Panc1 (cell line): Measurements from ENCODE around the gene RAI2.

Source experiments
- POLR2AphosphoS5 ChIP-seq: IDR thresholded peaks from 2 replicates; pipeline ENCODE4 v1.6.1; 2012; ENCODE audit warnings: mild to moderate bottlenecking, low read depth, low read length, moderate library complexity
- REST ChIP-seq, 2 experiments: IDR thresholded peaks; 2 replicates each; pipeline ENCODE4 v1.6.1; 2011 to 2012; ENCODE audit warnings: low read depth in 2 of 2, control low read depth in 1 of 2, low read length in 1 of 2, mild to moderate bottlenecking in 1 of 2, moderate library complexity in 1 of 2; ENCODE audit not compliant: insufficient read depth in 1 of 2
- TF ChIP-seq, protein P1 (sequence below): fragments of 450-650 bp; IDR thresholded peaks from 2 replicates; pipeline ENCODE4 v1.5.1; 2017; ENCODE audit warnings: mild to moderate bottlenecking

- TF ChIP-seq, protein P1, sequence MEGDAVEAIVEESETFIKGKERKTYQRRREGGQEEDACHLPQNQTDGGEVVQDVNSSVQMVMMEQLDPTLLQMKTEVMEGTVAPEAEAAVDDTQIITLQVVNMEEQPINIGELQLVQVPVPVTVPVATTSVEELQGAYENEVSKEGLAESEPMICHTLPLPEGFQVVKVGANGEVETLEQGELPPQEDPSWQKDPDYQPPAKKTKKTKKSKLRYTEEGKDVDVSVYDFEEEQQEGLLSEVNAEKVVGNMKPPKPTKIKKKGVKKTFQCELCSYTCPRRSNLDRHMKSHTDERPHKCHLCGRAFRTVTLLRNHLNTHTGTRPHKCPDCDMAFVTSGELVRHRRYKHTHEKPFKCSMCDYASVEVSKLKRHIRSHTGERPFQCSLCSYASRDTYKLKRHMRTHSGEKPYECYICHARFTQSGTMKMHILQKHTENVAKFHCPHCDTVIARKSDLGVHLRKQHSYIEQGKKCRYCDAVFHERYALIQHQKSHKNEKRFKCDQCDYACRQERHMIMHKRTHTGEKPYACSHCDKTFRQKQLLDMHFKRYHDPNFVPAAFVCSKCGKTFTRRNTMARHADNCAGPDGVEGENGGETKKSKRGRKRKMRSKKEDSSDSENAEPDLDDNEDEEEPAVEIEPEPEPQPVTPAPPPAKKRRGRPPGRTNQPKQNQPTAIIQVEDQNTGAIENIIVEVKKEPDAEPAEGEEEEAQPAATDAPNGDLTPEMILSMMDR, result no peak
- no peak for TF ChIP-seq REST (IDR thresholded peaks at IDR 0.05; ENCODE audit: insufficient read depth in 1 of 2, low read depth in 2 of 2, low read length in 1 of 2)
- no peak for TF ChIP-seq POLR2AphosphoS5
Measured at GRCh38 chrX:17820100-17820499, 41.0 kb downstream of the RAI2 start.
